Liver (tissue), 9 donors: Measurements from ENCODE around the gene RYR3. TPM values are rescaled to one million over a fixed set of nuclear protein-coding genes. Genes with fewer than 3 reads are reported as not detected.

Experiments
- DNase-seq: peaks from one replicate; pipeline ENCODE4 v3.0.0-alpha.2; 2017; ENCODE audit warnings: low spot score
- H3K27ac ChIP-seq, 2 donors: one replicate each; pipeline ENCODE4 v1.7.0; 2013; ENCODE audit warnings: inconsistent platforms in 2 of 2, low read length in 2 of 2, control low read depth in 1 of 2, low read depth in 1 of 2, mild to moderate bottlenecking in 1 of 2
- H3K27me3 ChIP-seq, 4 donors: one replicate each; pipeline versions ENCODE4 v1.6.1 to v1.7.0; 2013; ENCODE audit warnings: low read length in 3 of 4, inconsistent platforms in 1 of 4, mild to moderate bottlenecking in 1 of 4, moderate library complexity in 1 of 4; ENCODE audit not compliant: control insufficient read depth in 4 of 4, insufficient read depth in 4 of 4
- H3K36me3 ChIP-seq, 4 donors: one replicate each; pipeline versions ENCODE4 v1.6.1 to v1.7.0; 2013; ENCODE audit warnings: low read length in 3 of 4, mild to moderate bottlenecking in 3 of 4, low read depth in 1 of 4, moderate library complexity in 1 of 4; ENCODE audit not compliant: control insufficient read depth in 4 of 4, insufficient read depth in 3 of 4
- H3K4me1 ChIP-seq, 4 donors: one replicate each; pipeline versions ENCODE4 v1.6.1 to v1.7.0; 2013; ENCODE audit warnings: low read length in 3 of 4, mild to moderate bottlenecking in 3 of 4, moderate library complexity in 1 of 4; ENCODE audit not compliant: control insufficient read depth in 4 of 4, insufficient read depth in 4 of 4
- H3K4me3 ChIP-seq, 3 donors: one replicate each; pipeline versions ENCODE4 v1.6.1 to v1.7.0; 2013; ENCODE audit warnings: low read length in 3 of 3, control low read depth in 1 of 3, low read depth in 1 of 3, mild to moderate bottlenecking in 1 of 3
- H3K9ac ChIP-seq, 2 donors: one replicate each; pipeline ENCODE4 v1.7.0; 2013; ENCODE audit warnings: low read length in 2 of 2, mild to moderate bottlenecking in 2 of 2, moderate library complexity in 2 of 2, control low read depth in 1 of 2, low read depth in 1 of 2
- H3K9me3 ChIP-seq, 4 donors: one replicate each; pipeline versions ENCODE4 v1.6.1 to v1.7.0; 2013; ENCODE audit warnings: low read length in 3 of 4; ENCODE audit not compliant: control insufficient read depth in 4 of 4
- EGR1 ChIP-seq, 2 donors: IDR thresholded peaks; 2 replicates each; pipeline ENCODE4 v1.6.1; 2016 to 2018; ENCODE audit warnings: antibody characterized with exemption in 2 of 2, low read depth in 2 of 2
- FOXA1 ChIP-seq: IDR thresholded peaks from 2 replicates; pipeline ENCODE4 v1.6.1; 2016; ENCODE audit warnings: antibody characterized with exemption
- FOXA2 ChIP-seq: IDR thresholded peaks from 2 replicates; pipeline ENCODE4 v1.6.1; 2016; ENCODE audit warnings: antibody characterized with exemption
- GABPA ChIP-seq, 2 donors: IDR thresholded peaks in 1 of 2; conservative IDR thresholded peaks in 1 of 2; 2 replicates each; pipeline ENCODE4 v1.6.1; 2016; ENCODE audit warnings: antibody characterized with exemption in 2 of 2, mild to moderate bottlenecking in 1 of 2, moderate library complexity in 1 of 2
- HNF4A ChIP-seq, 2 donors: conservative IDR thresholded peaks; 2 replicates each; pipeline ENCODE4 v1.6.1; 2016; ENCODE audit warnings: antibody characterized with exemption in 2 of 2, mild to moderate bottlenecking in 2 of 2
- HNF4G ChIP-seq: IDR thresholded peaks from 2 replicates; pipeline ENCODE4 v1.6.1; 2016; ENCODE audit warnings: antibody characterized with exemption
- JUND ChIP-seq, 2 donors: IDR thresholded peaks; 2 replicates each; pipeline ENCODE4 v1.6.1; 2016; ENCODE audit warnings: antibody characterized with exemption in 2 of 2
- NR2F2 ChIP-seq: IDR thresholded peaks from 2 replicates; pipeline ENCODE4 v1.6.1; 2016; ENCODE audit warnings: antibody characterized with exemption
- RAD21 ChIP-seq, 2 donors: IDR thresholded peaks; 2 replicates each; pipeline ENCODE4 v1.6.1; 2016; ENCODE audit warnings: antibody characterized with exemption in 2 of 2, mild to moderate bottlenecking in 2 of 2
- TAF1 ChIP-seq: conservative IDR thresholded peaks from 2 replicates; pipeline ENCODE4 v1.6.1; 2016; ENCODE audit warnings: antibody characterized with exemption, mild to moderate bottlenecking
- YY1 ChIP-seq: IDR thresholded peaks from 2 replicates; pipeline ENCODE4 v1.6.1; 2016; ENCODE audit warnings: antibody characterized with exemption, mild to moderate bottlenecking
- WGBS: extraction: QIAGEN DNeasy Blood & Tissue Kit; methylation state at CpG from one replicate; pipeline ENCODE4 v1.1.7; 2013; 5-methylcytosine and 5-hydroxymethylcytosine counted together
- polyA plus RNA-seq, 2 donors: library from polyadenylated mRNA; stranded (reverse) in 1 of 2; unstranded in 1 of 2; fragments of 200-250 nt in 1 of 2; fragments of >200 nt in 1 of 2; fragmentation: Nextera tagmentation in 1 of 2; extraction: Ambion mirVana in 1 of 2; gene quantifications; one replicate each; pipeline versions ENCODE4 v1.2.1 to v1.2.3, GENCODE V29; 2013 to 2015
- total RNA-seq, 2 donors: library from RNA; depleted of rRNA; stranded (reverse); fragments of >200 nt; gene quantifications; one replicate each; pipeline ENCODE4 v1.2.3, GENCODE V29; 2014
- TF ChIP-seq, protein P1 (sequence below): IDR thresholded peaks from 2 replicates; pipeline ENCODE4 v1.6.1; 2016; ENCODE audit warnings: antibody characterized with exemption
- TF ChIP-seq, protein P2 (sequence below): fragments of 150-350 bp; IDR thresholded peaks from 2 replicates; pipeline ENCODE4 v1.5.1; 2017; ENCODE audit warnings: improper control_type of control experiment, low read depth, low read length; ENCODE audit not compliant: missing input control
- TF ChIP-seq, protein P3 (sequence below): IDR thresholded peaks from 2 replicates; pipeline ENCODE4 v1.6.1; 2016; ENCODE audit warnings: antibody characterized with exemption
- TF ChIP-seq, protein P4 (sequence below): IDR thresholded peaks from 2 replicates; pipeline ENCODE4 v1.6.1; 2016; ENCODE audit warnings: antibody characterized with exemption
- TF ChIP-seq, protein P5 (sequence below): IDR thresholded peaks from 2 replicates; pipeline ENCODE4 v1.6.1; 2016; ENCODE audit warnings: antibody characterized with exemption, mild to moderate bottlenecking
- donor health status: healthy.
- donor health status: healthy.
- donor health status: healthy.
- donor health status: healthy.
- donor health status: healthy.

The RYR3 gene
- total and polyA plus RNA-seq, 4 donors, result 0.01 to 1.1 (median 0.22) TPM

DNA sequence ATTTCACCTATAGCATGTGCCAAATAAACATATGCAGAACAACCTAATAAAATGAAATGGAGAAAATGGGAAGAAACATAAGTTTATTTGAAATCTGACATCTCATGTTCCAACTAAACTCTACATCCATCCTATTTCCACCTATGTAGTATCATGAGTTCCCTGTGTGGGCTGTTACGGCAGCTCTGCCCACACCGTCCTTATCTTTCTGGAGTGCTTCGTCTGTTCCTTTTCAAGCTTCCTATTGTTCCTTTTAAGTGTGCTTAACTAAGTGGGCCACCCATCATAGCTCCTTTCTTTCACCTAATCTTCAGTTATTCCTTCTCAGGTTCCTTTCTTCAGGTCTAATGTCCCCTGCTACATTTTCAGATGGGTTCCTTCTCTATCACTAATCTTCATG, 17.3 kb downstream of the RYR3 start:
- DNase-seq, result no peak

DNA sequence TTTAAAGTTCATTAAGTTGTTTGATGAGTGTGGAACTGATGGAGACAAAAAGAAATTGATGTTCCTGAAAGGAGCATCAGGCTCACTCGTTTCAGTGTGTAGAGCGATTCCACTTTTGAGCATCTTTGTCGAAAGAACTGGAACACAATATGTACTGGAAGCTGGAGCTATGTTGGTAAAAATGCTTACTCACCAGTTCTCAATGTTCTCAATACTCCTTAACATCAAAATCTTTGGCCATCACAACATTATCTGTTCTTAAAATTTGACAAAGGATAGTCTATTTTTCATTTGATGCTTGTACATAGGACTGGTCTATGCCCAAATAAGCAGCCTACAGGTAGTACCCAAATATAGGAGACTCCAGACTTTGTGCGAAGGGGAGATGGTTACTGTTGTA, 18.7 kb downstream of the RYR3 start:
- DNase-seq, result no peak
- Histone ChIP-seq H3K36me3 (no peaks in the 10 kb centered on the region), H3K4me1 (no peaks in the 10 kb centered on the region), H3K9me3 (no peaks in the 10 kb centered on the region), H3K27me3 (peaks cover 0 to 10% (median 3%) of the 10 kb centered on the region in 4 donors), H3K27ac (no peak overlapping the region), H3K4me3 (no peak overlapping the region), H3K9ac (no peak overlapping the region)
- 84% methylated on average over 4 of the region's 4 CpGs for WGBS
- TF ChIP-seq, protein P1, sequence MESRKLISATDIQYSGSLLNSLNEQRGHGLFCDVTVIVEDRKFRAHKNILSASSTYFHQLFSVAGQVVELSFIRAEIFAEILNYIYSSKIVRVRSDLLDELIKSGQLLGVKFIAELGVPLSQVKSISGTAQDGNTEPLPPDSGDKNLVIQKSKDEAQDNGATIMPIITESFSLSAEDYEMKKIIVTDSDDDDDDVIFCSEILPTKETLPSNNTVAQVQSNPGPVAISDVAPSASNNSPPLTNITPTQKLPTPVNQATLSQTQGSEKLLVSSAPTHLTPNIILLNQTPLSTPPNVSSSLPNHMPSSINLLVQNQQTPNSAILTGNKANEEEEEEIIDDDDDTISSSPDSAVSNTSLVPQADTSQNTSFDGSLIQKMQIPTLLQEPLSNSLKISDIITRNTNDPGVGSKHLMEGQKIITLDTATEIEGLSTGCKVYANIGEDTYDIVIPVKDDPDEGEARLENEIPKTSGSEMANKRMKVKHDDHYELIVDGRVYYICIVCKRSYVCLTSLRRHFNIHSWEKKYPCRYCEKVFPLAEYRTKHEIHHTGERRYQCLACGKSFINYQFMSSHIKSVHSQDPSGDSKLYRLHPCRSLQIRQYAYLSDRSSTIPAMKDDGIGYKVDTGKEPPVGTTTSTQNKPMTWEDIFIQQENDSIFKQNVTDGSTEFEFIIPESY, result no peak
- TF ChIP-seq TAF1 (no peak), NR2F2 (no peak), JUND (IDR thresholded peaks at IDR 0.05) (no peak), EGR1 (IDR thresholded peaks at IDR 0.05; ENCODE audit: low read depth in 2 of 2) (no peak), FOXA2 (no peak), RAD21 (IDR thresholded peaks at IDR 0.05) (no peak)

More for the DNA sequence above, 17.3 kb downstream of the RYR3 start:
- H3K9ac ChIP-seq, result no peak overlapping the region
- H3K9me3 ChIP-seq, result no peaks in the 10 kb centered on the region
- no peak overlapping the region for H3K27ac ChIP-seq
- no peaks in the 10 kb centered on the region for H3K4me1 ChIP-seq
- peaks cover 0 to 10% (median 3%) of the 10 kb centered on the region in 4 donors for H3K27me3 ChIP-seq
- H3K36me3 ChIP-seq, result no peaks in the 10 kb centered on the region
- no peak for TF ChIP-seq YY1
- TF ChIP-seq, protein P2, sequence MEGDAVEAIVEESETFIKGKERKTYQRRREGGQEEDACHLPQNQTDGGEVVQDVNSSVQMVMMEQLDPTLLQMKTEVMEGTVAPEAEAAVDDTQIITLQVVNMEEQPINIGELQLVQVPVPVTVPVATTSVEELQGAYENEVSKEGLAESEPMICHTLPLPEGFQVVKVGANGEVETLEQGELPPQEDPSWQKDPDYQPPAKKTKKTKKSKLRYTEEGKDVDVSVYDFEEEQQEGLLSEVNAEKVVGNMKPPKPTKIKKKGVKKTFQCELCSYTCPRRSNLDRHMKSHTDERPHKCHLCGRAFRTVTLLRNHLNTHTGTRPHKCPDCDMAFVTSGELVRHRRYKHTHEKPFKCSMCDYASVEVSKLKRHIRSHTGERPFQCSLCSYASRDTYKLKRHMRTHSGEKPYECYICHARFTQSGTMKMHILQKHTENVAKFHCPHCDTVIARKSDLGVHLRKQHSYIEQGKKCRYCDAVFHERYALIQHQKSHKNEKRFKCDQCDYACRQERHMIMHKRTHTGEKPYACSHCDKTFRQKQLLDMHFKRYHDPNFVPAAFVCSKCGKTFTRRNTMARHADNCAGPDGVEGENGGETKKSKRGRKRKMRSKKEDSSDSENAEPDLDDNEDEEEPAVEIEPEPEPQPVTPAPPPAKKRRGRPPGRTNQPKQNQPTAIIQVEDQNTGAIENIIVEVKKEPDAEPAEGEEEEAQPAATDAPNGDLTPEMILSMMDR, result no peak
- TF ChIP-seq, protein P1, result no peak
- TF ChIP-seq JUND (IDR thresholded peaks at IDR 0.05), result no peak
- TF ChIP-seq, protein P3, sequence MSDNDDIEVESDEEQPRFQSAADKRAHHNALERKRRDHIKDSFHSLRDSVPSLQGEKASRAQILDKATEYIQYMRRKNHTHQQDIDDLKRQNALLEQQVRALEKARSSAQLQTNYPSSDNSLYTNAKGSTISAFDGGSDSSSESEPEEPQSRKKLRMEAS, result no peak
- no peak for TF ChIP-seq HNF4A (conservative IDR thresholded peaks at IDR 0.05)
- no peak for TF ChIP-seq GABPA (IDR thresholded peaks at IDR 0.05 in 1 of 2, conservative IDR thresholded peaks at IDR 0.05 in 1 of 2)
- no peak for TF ChIP-seq FOXA2
- TF ChIP-seq TAF1, result no peak
- no peak for TF ChIP-seq FOXA1
- no peak for TF ChIP-seq NR2F2
- TF ChIP-seq, protein P4, sequence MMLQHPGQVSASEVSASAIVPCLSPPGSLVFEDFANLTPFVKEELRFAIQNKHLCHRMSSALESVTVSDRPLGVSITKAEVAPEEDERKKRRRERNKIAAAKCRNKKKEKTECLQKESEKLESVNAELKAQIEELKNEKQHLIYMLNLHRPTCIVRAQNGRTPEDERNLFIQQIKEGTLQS, result no peak
- no peak for TF ChIP-seq HNF4G
- TF ChIP-seq, protein P5, sequence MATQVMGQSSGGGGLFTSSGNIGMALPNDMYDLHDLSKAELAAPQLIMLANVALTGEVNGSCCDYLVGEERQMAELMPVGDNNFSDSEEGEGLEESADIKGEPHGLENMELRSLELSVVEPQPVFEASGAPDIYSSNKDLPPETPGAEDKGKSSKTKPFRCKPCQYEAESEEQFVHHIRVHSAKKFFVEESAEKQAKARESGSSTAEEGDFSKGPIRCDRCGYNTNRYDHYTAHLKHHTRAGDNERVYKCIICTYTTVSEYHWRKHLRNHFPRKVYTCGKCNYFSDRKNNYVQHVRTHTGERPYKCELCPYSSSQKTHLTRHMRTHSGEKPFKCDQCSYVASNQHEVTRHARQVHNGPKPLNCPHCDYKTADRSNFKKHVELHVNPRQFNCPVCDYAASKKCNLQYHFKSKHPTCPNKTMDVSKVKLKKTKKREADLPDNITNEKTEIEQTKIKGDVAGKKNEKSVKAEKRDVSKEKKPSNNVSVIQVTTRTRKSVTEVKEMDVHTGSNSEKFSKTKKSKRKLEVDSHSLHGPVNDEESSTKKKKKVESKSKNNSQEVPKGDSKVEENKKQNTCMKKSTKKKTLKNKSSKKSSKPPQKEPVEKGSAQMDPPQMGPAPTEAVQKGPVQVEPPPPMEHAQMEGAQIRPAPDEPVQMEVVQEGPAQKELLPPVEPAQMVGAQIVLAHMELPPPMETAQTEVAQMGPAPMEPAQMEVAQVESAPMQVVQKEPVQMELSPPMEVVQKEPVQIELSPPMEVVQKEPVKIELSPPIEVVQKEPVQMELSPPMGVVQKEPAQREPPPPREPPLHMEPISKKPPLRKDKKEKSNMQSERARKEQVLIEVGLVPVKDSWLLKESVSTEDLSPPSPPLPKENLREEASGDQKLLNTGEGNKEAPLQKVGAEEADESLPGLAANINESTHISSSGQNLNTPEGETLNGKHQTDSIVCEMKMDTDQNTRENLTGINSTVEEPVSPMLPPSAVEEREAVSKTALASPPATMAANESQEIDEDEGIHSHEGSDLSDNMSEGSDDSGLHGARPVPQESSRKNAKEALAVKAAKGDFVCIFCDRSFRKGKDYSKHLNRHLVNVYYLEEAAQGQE, result no peak
- H3K4me3 ChIP-seq, result no peak overlapping the region
- 35% methylated on average over 3 of the region's 3 CpGs for WGBS
